Skeletal muscle tissue (tissue), 4 donors: Measurements from ENCODE around the gene FGF16. TPM values are rescaled to one million over a fixed set of nuclear protein-coding genes. Genes with fewer than 3 reads are reported as not detected.
"Not testable (repeated sequence)": the region's sequence is repeated elsewhere in the genome, so short reads cannot be mapped to it uniquely, and the experiment has no call there.

Source experiments
- H3K27ac ChIP-seq: one replicate; pipeline ENCODE4 v1.7.0; 2013; ENCODE audit warnings: mild to moderate bottlenecking, low read depth, low read length, inconsistent platforms
- H3K27me3 ChIP-seq, 3 donors: one replicate each; pipeline ENCODE4 v1.7.0; 2013; ENCODE audit warnings: low read length in 3 of 3; ENCODE audit not compliant: control insufficient read depth in 3 of 3, insufficient read depth in 3 of 3
- H3K36me3 ChIP-seq, 3 donors: one replicate each; pipeline ENCODE4 v1.7.0; 2013; ENCODE audit warnings: low read length in 3 of 3; ENCODE audit not compliant: control insufficient read depth in 3 of 3, insufficient read depth in 3 of 3
- H3K4me1 ChIP-seq, 3 donors: one replicate each; pipeline ENCODE4 v1.7.0; 2013; ENCODE audit warnings: low read length in 3 of 3, mild to moderate bottlenecking in 3 of 3; ENCODE audit not compliant: control insufficient read depth in 3 of 3, insufficient read depth in 3 of 3
- H3K4me3 ChIP-seq, 3 donors: one replicate each; pipeline ENCODE4 v1.7.0; 2013; ENCODE audit warnings: low read length in 3 of 3
- H3K9ac ChIP-seq, 3 donors: one replicate each; pipeline ENCODE4 v1.7.0; 2013; ENCODE audit warnings: low read length in 3 of 3, mild to moderate bottlenecking in 3 of 3, moderate library complexity in 2 of 3, low read depth in 1 of 3
- H3K9me3 ChIP-seq, 3 donors: one replicate each; pipeline ENCODE4 v1.7.0; 2013; ENCODE audit warnings: low read length in 3 of 3; ENCODE audit not compliant: control insufficient read depth in 3 of 3
- total RNA-seq: library from RNA; depleted of rRNA; stranded (reverse); fragments of >200 nt; gene quantifications from one replicate; pipeline ENCODE4 v1.2.3, GENCODE V29; 2014
- donor health status: Osteomylitis.

Gene FGF16
- 3.1 TPM for total RNA-seq

- peaks cover 0 to 26% (median 11%) of the 10 kb centered on the region in 3 donors for H3K27me3 ChIP-seq
- H3K27ac ChIP-seq: peak within 1 kb of the TSS; percentile 12
Observed at GRCh38 chrX:77446908-77447652, at the start of gene FGF16. TSS of gene FGF16 (plus strand) at chrX:77447389. CDS start at chrX:77447675, 286 bp downstream.

GRCh38 chrX:77398330-77398954, 48.7 kb upstream of the FGF16 start:
- H3K27me3 ChIP-seq: no peaks in the 10 kb centered on the region
- no peak overlapping the region for H3K27ac ChIP-seq
- H3K9ac ChIP-seq: no peak overlapping the region
- no peaks in the 10 kb centered on the region for H3K9me3 ChIP-seq
- H3K4me1 ChIP-seq: no peaks in the 10 kb centered on the region
- H3K4me3 ChIP-seq: no peak overlapping the region
- no peaks in the 10 kb centered on the region for H3K36me3 ChIP-seq

More at GRCh38 chrX:77446908-77447652, at the start of gene FGF16:
- Histone ChIP-seq H3K9me3 (no peaks in the 10 kb centered on the region), H3K4me1 (peaks cover 6 to 11% (median 7%) of the 10 kb centered on the region in 3 donors), H3K9ac (peak within 1 kb of the TSS in 1 of 3 donors; percentile 16), H3K4me3 (peak within 1 kb of the TSS; percentile 43 to 58 (median 50)), H3K36me3 (no peaks in the 10 kb centered on the region)

GRCh38 chrX:77404419-77404818, 42.8 kb upstream of the FGF16 start:
- no peak overlapping the region for H3K27ac ChIP-seq
- no peaks in the 10 kb centered on the region for H3K9me3 ChIP-seq
- H3K36me3 ChIP-seq: no peaks in the 10 kb centered on the region
- H3K4me1 ChIP-seq: no peaks in the 10 kb centered on the region
- H3K4me3 ChIP-seq: no peak overlapping the region
- H3K9ac ChIP-seq: no peak overlapping the region
- H3K27me3 ChIP-seq: no peaks in the 10 kb centered on the region

DNA sequence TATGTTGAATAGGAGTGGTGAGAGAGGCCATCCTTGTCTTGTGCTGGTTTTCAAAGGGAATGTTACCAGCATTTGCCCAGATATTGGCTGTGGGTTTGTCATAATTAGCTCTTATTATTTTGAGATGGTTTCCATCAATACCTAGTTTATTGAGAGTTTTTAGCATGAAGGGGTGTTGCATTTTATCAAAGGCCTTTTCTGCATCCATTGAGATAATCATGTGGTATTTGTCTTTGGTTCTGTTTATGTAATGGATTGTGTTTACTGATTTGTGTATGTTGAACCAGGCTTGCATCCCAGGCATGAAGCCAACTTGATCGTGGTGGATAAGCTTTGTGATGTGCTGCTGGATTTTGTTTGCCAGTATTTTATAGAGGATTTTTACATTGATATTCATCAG, 39.4 kb upstream of the FGF16 start:
- not testable (repeated sequence) for H3K4me3 ChIP-seq, H3K9me3 ChIP-seq, H3K27me3 ChIP-seq

GRCh38 chrX:77412631-77413030, 34.6 kb upstream of the FGF16 start:
- Histone ChIP-seq H3K36me3 (no peaks in the 10 kb centered on the region), H3K27me3 (no peaks in the 10 kb centered on the region), H3K27ac (no peak overlapping the region), H3K9ac (no peak overlapping the region), H3K9me3 (no peaks in the 10 kb centered on the region), H3K4me3 (no peak overlapping the region), H3K4me1 (no peaks in the 10 kb centered on the region)

More for the DNA sequence above, 39.4 kb upstream of the FGF16 start:
- H3K9ac ChIP-seq, H3K4me1 ChIP-seq, H3K27ac ChIP-seq, H3K36me3 ChIP-seq: not testable (repeated sequence)

DNA sequence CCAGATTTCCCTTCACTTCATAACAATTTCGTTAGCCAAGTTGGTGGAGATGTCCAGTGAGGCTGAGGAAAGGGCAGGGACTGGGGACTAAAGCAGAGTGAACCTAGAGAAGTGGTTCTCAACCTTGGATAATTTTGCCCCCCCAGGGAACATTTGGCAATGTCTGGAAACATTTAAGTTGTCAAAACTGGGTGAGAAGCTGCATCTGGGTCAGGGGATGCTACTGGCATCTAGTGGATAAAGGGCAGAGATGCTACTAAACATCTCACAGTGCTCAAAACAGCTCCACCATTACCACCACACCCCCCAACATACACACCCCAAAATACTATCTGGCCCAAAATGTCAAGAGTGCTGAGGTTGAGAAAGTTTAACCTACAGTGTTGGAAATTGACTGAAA, 32.0 kb upstream of the FGF16 start:
- no peaks in the 10 kb centered on the region for H3K9me3 ChIP-seq
- H3K27ac ChIP-seq: no peak overlapping the region
- H3K4me1 ChIP-seq: no peaks in the 10 kb centered on the region
- no peak overlapping the region for H3K4me3 ChIP-seq
- H3K36me3 ChIP-seq: no peaks in the 10 kb centered on the region
- H3K27me3 ChIP-seq: no peaks in the 10 kb centered on the region
- no peak overlapping the region for H3K9ac ChIP-seq

DNA sequence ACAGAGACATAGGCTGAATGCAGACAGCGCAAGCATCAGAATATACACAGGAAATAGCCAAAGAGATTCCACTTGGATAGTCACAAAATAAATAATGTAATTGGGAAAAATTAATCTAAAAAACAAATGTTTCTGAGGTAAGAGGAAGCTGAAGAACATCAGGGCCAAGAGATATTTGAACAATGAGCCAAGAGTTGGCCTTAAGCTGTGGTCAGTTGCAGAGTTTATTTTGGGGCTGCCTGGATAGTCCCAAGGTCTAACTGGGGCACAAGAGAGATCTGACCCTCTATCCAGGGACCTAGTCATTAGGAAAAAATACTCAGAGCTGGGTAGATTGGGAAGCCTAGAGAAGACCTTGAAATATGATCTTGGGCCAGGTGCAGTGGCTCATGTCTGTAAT, 31.3 kb upstream of the FGF16 start:
- H3K4me3 ChIP-seq: no peak overlapping the region
- no peaks in the 10 kb centered on the region for H3K9me3 ChIP-seq
- H3K27me3 ChIP-seq: no peaks in the 10 kb centered on the region
- no peaks in the 10 kb centered on the region for H3K4me1 ChIP-seq
- no peak overlapping the region for H3K27ac ChIP-seq
- no peaks in the 10 kb centered on the region for H3K36me3 ChIP-seq
- no peak overlapping the region for H3K9ac ChIP-seq

DNA sequence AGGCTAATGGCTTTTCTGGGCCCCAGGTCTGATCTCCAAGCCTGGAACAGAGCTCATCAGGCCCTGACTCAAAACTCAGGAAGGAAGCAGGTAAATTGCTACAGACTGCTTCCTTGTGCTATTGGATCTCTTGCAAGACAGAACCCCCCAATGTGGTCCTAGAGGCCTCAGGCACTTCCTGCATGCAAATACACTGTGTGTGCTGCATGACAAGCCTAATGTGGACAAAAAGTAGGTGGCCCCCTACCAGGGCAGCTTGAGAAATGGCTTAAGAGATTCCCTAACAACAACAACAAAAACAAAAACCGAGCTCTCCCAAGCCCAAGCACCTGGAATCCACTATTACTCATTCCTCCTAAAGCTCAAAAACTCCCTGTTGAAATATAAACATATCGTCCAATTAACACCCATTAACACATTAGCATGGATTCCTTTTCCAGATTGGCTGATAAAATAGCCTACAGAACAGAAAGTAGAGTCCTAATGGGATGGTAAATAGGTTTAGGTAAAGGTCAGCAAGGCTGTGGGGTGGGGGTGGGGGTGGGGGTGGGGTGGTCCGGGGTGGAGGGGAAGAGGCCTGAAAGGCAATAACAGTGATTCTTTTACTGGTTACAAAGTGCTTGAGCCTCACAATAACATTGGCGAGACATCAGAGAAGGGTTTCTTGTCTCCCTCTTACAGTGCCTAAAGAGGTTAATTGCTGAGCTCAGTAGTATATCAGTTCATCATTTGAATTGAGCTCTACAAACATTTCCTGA, 24.1 kb upstream of the FGF16 start:
- Histone ChIP-seq H3K36me3 (no peaks in the 10 kb centered on the region), H3K4me3 (no peak overlapping the region), H3K4me1 (peaks cover 0 to 4% (median 0%) of the 10 kb centered on the region in 3 donors), H3K9me3 (no peaks in the 10 kb centered on the region), H3K27ac (no peak overlapping the region), H3K9ac (no peak overlapping the region), H3K27me3 (no peaks in the 10 kb centered on the region)

GRCh38 chrX:77426811-77427210, 20.4 kb upstream of the FGF16 start:
- peaks cover 0 to 4% (median 0%) of the 10 kb centered on the region in 3 donors for H3K4me1 ChIP-seq
- no peak overlapping the region for H3K4me3 ChIP-seq
- H3K36me3 ChIP-seq: no peaks in the 10 kb centered on the region
- no peaks in the 10 kb centered on the region for H3K9me3 ChIP-seq
- no peak overlapping the region for H3K27ac ChIP-seq
- no peaks in the 10 kb centered on the region for H3K27me3 ChIP-seq
- H3K9ac ChIP-seq: no peak overlapping the region

GRCh38 chrX:77427611-77428010, 19.6 kb upstream of the FGF16 start:
- Histone ChIP-seq H3K4me1 (peaks cover 0 to 4% (median 0%) of the 10 kb centered on the region in 3 donors), H3K27ac (no peak overlapping the region), H3K4me3 (no peak overlapping the region), H3K9ac (no peak overlapping the region), H3K9me3 (no peaks in the 10 kb centered on the region), H3K27me3 (no peaks in the 10 kb centered on the region), H3K36me3 (no peaks in the 10 kb centered on the region)
